Smooth muscle cell (in vitro differentiated cells): ENCODE data around the gene CHSY1. TPM values are rescaled to one million over a fixed set of nuclear protein-coding genes. Genes with fewer than 3 reads are reported as not detected.

Source experiments
- DNase-seq: peaks from one replicate; lab custom pipeline; 2025; ENCODE audit not compliant: unreplicated experiment; lab: John Stamatoyannopoulos, UW
- H2AFZ ChIP-seq: fragments of 200-600 bp; sonication (generic); 2 replicates; pipeline ENCODE4 v1.6.0; 2016; ENCODE audit warnings: antibody characterized with exemption, low read depth, mild to moderate bottlenecking
- H3F3A ChIP-seq: fragments of 200-600 bp; sonication (generic); 2 replicates; pipeline ENCODE4 v1.6.0; 2017; ENCODE audit warnings: antibody characterized with exemption, low read depth
- H3K27ac ChIP-seq: fragments of 200-600 bp; sonication (generic); 2 replicates; pipeline ENCODE4 v1.5.1; 2016; ENCODE audit warnings: low read depth, mild to moderate bottlenecking
- H3K27me3 ChIP-seq: fragments of 200-600 bp; sonication (generic); 2 replicates; pipeline ENCODE4 v1.6.1; 2016; ENCODE audit warnings: low read depth, mild to moderate bottlenecking
- H3K36me3 ChIP-seq: fragments of 200-600 bp; sonication (generic); 2 replicates; pipeline ENCODE4 v1.5.1; 2016; ENCODE audit warnings: low read depth
- H3K4me1 ChIP-seq: fragments of 200-600 bp; sonication (generic); 2 replicates; pipeline ENCODE4 v1.5.1; 2016; ENCODE audit warnings: low read depth
- H3K4me2 ChIP-seq: fragments of 200-600 bp; sonication (generic); 2 replicates; pipeline ENCODE4 v1.6.0; 2016; ENCODE audit warnings: mild to moderate bottlenecking
- H3K4me3 ChIP-seq: fragments of 200-600 bp; sonication (generic); 2 replicates; pipeline ENCODE4 v1.5.1; 2016; ENCODE audit warnings: mild to moderate bottlenecking
- H3K79me2 ChIP-seq: fragments of 200-600 bp; sonication (generic); 2 replicates; pipeline ENCODE4 v1.6.0; 2016; ENCODE audit warnings: low read depth, mild to moderate bottlenecking
- H3K9ac ChIP-seq: fragments of 200-600 bp; sonication (generic); 2 replicates; pipeline ENCODE4 v1.6.0; 2016; ENCODE audit warnings: low read depth
- H3K9me3 ChIP-seq: fragments of 200-600 bp; sonication (generic); replicated peaks from 2 replicates; pipeline ENCODE4 v1.5.1; 2016; ENCODE audit warnings: low read depth
- H4K20me1 ChIP-seq: fragments of 200-600 bp; sonication (generic); 2 replicates; pipeline ENCODE4 v1.6.0; 2016; ENCODE audit warnings: low read depth
- WGBS: methylation state at CpG from one replicate; pipeline ENCODE4 v1.1.7; 2016; ENCODE audit warnings: low lambda C conversion rate; 5-methylcytosine and 5-hydroxymethylcytosine counted together
- polyA plus RNA-seq: library from polyadenylated mRNA; unstranded; fragments of >200 nt; fragmentation: Nextera tagmentation; extraction: Ambion mirVana; gene quantifications from 2 replicates; pipeline ENCODE4 v1.2.1, GENCODE V29; 2016
- total RNA-seq: library from RNA; depleted of rRNA; stranded (reverse); fragments of >200 nt; gene quantifications from 2 replicates; pipeline ENCODE4 v1.2.3, GENCODE V29; 2014
- TF ChIP-seq, protein P1 (sequence below): fragments of 200-600 bp; sonication (generic); IDR thresholded peaks from 2 replicates; pipeline ENCODE4 v1.5.1; 2017; ENCODE audit warnings: borderline replicate concordance, mild to moderate bottlenecking, antibody characterized with exemption; ENCODE audit not compliant: insufficient read depth, poor library complexity, severe bottlenecking

The CHSY1 gene
- total and polyA plus RNA-seq, 2 experiments from 2014 or later = 106 to 123 TPM

- Histone ChIP-seq H3K9ac (peak overlapping the region; percentile 53), H3K27ac (peak overlapping the region; percentile 92), H3K4me2 (peak overlapping the region; percentile 24), H3F3A (peaks cover 57% of the 10 kb centered on the region), H2AFZ (no peak overlapping the region), H3K4me1 (peaks cover 8% of the 10 kb centered on the region), H3K27me3 (no peaks in the 10 kb centered on the region), H3K9me3 (peaks cover 7% of the 10 kb centered on the region), H3K36me3 (no peaks in the 10 kb centered on the region), H4K20me1 (no peaks in the 10 kb centered on the region), H3K4me3 (no peak overlapping the region), H3K79me2 (peaks cover 4% of the 10 kb centered on the region)
- 26% methylated on average over 1 of the region's 1 CpG for WGBS
- TF ChIP-seq, protein P1, sequence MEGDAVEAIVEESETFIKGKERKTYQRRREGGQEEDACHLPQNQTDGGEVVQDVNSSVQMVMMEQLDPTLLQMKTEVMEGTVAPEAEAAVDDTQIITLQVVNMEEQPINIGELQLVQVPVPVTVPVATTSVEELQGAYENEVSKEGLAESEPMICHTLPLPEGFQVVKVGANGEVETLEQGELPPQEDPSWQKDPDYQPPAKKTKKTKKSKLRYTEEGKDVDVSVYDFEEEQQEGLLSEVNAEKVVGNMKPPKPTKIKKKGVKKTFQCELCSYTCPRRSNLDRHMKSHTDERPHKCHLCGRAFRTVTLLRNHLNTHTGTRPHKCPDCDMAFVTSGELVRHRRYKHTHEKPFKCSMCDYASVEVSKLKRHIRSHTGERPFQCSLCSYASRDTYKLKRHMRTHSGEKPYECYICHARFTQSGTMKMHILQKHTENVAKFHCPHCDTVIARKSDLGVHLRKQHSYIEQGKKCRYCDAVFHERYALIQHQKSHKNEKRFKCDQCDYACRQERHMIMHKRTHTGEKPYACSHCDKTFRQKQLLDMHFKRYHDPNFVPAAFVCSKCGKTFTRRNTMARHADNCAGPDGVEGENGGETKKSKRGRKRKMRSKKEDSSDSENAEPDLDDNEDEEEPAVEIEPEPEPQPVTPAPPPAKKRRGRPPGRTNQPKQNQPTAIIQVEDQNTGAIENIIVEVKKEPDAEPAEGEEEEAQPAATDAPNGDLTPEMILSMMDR = no peak
- DNase-seq = no peak
These were observed 83.4 kb downstream of the CHSY1 start for GRCh38 chr15:101168463-101168824.

DNA sequence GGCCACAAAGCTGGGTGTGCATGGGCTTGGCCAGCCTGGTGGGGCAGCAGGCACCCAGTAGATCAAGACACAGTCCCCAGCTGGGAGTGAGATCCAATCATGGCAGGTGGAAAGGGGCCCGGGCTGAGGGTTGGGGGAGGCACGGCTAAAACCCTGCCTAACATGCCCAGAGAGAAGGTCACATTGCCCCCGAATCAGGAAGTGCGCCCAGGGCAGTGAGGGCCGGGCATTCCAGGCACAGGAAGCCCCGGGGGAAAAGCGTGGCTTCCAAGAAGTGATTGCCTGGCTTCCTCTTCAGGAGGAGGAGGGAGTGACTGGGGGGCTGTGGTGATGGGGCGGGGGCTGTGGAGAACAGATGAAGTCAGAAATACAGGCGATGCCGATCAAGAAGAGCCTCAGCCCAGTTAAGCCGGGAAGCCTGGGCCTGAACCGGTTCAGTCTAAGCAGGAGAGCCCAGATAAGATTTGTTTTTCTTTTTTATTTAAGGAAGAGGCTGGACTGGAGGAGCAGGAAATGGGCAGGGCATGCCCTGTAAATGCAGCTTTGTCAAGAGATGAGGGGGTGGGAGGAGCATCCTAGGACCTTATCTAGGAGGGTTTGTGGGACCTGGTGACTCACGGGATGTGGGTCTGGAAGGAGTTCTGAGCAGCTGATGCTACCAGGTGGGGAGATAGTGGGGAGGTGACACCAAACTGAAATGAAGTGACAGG is 83.9 kb downstream of the CHSY1 start:
- Histone ChIP-seq H3K27ac (peak overlapping the region; percentile 92), H3K4me3 (no peak overlapping the region), H3K27me3 (no peaks in the 10 kb centered on the region), H3F3A (peaks cover 54% of the 10 kb centered on the region), H3K79me2 (no peaks in the 10 kb centered on the region), H3K4me1 (peaks cover 5% of the 10 kb centered on the region), H3K9me3 (peaks cover 7% of the 10 kb centered on the region), H3K9ac (no peak overlapping the region), H3K36me3 (no peaks in the 10 kb centered on the region), H3K4me2 (peak overlapping the region; percentile 40), H4K20me1 (no peaks in the 10 kb centered on the region), H2AFZ (no peak overlapping the region)
- TF ChIP-seq, protein P1 = no peak
- no peak for DNase-seq
- 34% methylated on average over 13 of the region's 13 CpGs for WGBS

DNA sequence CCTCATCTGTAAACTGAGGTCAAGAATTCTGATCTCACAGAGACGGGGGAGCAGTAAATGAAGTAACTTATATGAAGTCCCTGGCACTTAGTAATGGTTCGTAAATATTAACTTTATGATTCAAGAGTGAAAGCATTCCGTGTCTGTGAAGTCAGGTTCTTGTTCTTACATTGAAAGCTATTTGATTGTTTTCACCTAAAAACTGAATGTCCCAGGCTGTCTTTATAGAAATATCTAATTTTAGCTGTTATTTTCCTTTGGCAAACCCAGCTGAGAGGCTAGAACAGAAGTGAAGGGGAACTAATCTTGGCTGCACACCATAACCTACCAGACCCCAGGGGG is 84.5 kb downstream of the CHSY1 start:
- H3K9me3 ChIP-seq = peaks cover 7% of the 10 kb centered on the region
- H3K27ac ChIP-seq = peak overlapping the region; percentile 92
- H3K36me3 ChIP-seq = no peaks in the 10 kb centered on the region
- no peaks in the 10 kb centered on the region for H3K27me3 ChIP-seq
- H3K4me2 ChIP-seq = no peak overlapping the region
- TF ChIP-seq, protein P1 = no peak
- no peak overlapping the region for H3K4me3 ChIP-seq
- H3F3A ChIP-seq = peaks cover 49% of the 10 kb centered on the region
- no peaks in the 10 kb centered on the region for H3K4me1 ChIP-seq
- H2AFZ ChIP-seq = no peak overlapping the region
- no peak for DNase-seq
- H4K20me1 ChIP-seq = no peaks in the 10 kb centered on the region
- 87% methylated on average over 3 of the region's 3 CpGs for WGBS
- no peak overlapping the region for H3K9ac ChIP-seq
- no peaks in the 10 kb centered on the region for H3K79me2 ChIP-seq

GRCh38 chr15:101165905-101166471 is 85.9 kb downstream of the CHSY1 start:
- DNase-seq = no peak
- H3K36me3 ChIP-seq = no peaks in the 10 kb centered on the region
- H3K9ac ChIP-seq = no peak overlapping the region
- WGBS = 36% methylated on average over 2 of the region's 2 CpGs
- H3K4me3 ChIP-seq = no peak overlapping the region
- no peaks in the 10 kb centered on the region for H4K20me1 ChIP-seq
- no peak overlapping the region for H3K27ac ChIP-seq
- H3K79me2 ChIP-seq = no peaks in the 10 kb centered on the region
- H2AFZ ChIP-seq = no peak overlapping the region
- peaks cover 7% of the 10 kb centered on the region for H3K9me3 ChIP-seq
- H3F3A ChIP-seq = peaks cover 38% of the 10 kb centered on the region
- no peaks in the 10 kb centered on the region for H3K4me1 ChIP-seq
- H3K4me2 ChIP-seq = no peak overlapping the region
- TF ChIP-seq, protein P1 = no peak
- H3K27me3 ChIP-seq = no peaks in the 10 kb centered on the region
